Stimulated activated CD4-positive, alpha-beta T cell treated with anti-CD3 and anti-CD28 coated beads, Interleukin-4, amount 100 ng/mL, for 4 hours (primary cell): ENCODE data around the gene MELTF.

ENCODE experiments used
- DNase-seq, 2 experiments: peaks; one replicate each; pipeline ENCODE4 v3.0.0-alpha.2; 2020

MELTF gene

DNA sequence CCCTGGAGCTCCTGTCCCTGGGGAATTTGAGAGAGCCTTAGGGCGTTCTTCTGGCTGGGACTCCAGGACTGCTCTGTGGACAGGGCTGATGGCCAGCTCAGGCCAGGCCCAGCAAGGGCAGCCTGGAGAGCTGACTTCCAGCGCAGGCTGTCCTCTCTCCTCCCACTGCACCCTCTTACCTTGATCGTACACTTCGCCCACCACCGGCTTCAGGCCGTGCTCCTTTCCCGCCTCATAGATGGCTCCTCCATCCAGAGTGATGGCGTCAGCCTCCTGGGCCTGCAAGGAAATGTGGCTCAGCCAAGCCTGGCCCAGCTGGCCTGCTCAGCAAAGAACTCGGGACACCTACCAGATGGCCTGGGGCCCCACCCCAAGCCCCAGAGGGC is 3.1 kb downstream of the MELTF start:
- DNase-seq = no peak

DNA sequence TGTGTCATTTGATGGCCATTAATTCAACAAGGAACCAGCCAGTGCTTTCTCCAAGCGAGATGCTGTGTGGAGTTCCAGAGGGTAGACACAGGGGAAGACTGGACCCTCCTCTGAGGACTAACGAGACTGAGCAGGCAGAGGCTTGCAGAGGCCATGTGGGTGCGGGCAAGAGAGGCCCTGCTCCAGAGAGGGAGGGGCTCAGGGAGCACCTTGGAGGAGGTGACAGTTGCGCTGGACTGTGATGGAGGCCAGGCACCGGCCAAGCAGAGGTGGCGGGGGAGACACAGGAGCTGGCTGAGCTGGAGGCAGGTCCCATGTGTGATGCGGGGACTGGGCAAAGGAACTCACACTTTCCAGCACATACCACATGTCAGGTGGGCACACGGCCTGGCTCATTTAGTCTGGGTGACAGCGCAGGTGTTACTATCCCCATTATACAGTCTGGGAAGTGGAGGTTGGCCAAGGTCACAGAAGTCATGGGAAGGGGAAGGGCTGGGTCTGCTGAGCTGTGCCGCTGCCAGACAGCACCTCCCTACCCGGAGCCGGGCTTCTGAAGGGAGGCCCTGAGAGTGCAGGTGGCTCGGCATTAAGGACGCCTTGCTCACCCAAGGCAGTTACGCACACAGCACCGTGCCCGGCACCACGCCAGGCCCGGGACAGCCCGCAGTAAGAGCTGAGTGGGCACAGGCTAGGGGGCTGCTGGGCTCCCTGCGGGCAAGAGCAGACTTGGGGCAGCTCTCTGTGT is 3.7 kb downstream of the MELTF start:
- no peak for DNase-seq

DNA sequence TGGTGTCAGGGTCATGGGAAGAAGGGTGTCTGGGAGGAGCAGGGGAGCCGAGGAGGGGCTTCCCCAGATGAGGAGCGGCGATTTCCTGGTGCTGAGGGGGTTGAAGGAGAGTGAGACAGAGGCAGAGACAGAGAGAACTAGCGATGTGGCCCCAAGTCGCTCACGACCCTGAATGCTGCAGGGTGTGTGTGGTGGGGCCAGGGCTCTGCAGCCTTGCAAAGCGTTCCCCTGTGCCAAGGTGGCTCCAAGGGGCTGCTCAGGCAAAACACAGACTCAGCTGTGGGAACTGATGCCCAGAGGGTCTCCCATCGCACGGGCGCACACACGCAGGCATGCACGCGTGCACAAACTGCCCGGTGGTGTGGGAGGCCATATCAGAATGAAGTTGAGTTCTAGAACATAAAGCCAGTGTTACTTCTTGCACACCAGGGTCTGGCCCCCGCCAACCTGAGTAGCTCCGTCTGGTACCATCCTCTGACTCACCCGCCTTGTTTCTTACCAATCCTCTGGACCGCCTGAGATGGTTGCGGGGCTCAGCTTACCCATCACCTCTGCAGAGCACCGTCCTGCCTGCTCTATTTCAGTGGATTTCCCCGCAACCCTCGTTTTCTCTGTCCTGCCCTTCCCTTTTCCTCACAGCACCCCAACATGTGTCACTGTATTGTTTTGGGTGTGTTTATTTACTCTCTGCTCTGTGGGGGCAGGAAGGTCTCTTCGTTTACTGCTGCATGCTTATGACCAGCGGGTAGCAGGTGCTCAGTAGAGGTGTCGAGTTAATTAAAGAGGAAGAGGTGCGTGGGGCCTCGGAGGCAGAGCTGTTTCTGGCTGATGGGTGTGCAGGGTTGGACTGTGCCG is 4.5 kb downstream of the MELTF start:
- DNase-seq = no peak

DNA sequence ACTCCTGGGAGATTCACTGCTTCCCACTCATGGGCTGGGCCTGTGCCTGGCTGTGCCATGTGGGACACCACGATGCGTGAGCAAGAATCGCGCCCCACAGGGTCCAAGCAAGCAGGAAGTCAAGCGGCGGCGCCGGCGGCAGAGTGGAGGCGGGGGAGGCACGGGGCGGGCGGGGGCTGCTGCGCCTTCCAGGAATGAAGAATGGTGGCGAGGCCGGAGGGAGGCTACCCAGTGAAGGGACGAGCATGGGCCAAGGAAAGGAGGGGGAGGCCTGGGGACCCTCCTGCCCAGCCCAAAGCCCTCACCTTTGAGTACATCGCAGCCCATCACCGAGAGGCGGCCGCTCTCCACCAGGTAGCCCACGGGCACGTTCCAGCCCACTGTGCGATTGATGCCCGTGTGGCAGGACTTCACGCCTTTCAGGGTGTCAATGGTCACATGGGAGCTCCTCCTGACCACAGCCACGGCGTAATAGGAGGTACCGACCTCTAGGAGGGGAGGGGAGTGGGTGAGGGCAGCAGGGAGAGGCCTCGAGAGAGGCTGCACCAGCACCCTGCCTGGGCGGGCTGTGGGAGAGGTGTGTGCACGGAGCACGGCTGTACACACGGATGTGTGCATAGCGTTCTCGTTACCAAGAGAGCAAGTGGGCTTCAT is 5.5 kb downstream of the MELTF start:
- no peak for DNase-seq

DNA sequence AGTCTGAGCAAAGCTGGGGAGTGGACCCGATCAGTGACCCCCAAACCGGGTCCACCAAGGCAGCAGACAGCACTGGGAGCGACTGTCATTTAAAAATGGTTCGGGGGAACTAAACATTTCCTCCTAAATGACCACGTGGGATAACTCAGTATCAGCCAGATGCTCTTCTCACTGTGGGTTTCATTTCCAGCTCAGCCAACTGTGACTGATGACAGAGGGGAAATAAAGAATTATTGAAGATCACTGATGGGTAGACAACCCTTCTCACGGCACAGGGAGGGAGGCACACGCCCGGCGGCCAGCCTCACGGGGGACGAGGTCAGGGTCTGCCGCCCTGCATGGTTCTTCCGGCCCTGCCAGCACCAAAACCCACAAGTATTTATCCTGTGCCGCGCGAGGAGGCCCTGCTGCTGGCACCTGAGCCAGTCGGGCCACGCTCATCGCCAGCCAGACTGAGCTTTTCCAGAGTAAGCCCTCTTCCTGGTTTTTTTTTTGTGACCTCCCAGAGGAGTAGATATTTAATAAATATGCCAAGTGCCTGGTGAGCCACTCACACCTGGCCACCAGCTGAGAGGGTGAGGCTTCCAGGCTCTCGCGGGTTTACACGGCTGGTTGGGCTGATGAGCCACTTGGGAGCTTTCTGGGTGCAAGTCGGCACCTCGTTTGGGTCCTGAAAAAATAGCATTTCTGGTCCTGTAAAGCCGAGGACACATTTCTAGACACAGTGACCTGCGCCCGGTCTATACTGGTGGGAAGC is 6.2 kb downstream of the MELTF start:
- no peak for DNase-seq

DNA sequence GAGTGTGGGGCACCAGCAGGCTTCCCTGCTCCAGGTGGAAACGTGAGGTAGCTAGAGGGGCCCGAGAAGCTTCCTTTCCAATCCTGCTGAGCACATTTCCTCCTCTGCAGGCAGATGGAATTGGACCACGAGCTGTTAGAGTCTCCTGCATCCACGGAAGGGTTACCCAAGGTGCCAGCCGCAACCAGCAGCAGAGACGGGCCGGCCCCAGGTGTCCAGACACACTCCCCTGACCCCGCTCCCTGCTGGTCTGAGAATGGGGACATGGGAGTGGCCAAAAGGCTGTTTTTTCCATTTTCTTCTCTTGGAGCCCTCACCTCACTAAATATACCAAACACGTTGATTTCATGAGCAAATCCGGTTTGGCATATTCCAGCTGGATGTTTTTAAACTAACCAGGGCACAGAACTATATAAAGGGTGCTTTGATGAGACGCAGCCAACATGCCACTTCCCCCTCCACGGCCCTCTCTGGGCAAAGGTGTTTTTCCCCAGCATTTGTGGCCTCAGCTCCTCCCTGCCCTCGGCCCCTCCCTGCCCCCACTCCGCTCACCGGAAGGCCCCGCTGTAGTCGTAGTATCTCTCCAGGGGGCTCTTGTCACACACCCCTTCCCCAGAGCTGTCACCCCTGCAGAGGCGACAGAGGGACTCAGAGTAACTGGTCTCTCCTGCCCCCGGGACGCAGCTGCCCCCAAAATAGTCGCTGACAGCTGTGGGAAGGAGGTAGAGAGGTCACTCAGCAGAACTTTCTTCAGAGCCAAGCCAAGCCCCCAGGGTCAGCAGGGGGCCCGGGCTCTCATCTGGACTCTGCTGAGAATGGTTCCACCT is 7.0 kb downstream of the MELTF start:
- no peak for DNase-seq

DNA sequence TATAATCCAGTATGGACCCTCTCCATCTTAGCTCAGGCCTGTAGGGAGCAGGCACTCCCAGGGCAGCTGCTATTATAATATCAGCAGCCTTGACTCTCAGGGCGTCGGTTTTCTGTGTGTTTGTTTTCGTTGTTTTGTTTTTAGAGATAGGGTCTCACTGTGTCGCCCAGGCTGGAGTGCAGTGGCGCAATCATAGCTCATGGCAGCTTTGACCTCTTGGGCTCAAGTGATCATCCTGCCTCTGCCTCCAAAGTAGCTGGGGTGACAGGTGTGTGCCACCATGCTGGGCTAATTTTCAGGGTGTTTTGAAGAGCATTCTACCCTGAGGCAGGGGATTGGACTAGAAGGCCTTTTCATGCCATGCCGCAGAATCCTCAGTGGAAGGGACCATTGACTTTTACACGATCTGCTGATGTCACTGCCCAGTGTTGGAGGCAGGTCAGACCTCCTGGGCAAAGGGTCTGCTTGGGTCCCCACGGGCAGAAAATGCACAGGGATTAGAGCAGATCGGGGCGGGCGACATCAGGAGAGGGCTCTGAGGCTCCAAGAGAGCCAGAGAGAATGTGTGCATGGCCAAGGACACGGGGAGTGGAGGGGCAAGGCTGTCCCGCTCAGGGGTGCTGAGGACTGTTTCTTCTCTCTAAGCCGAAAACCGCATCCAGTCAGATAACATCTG is 7.8 kb downstream of the MELTF start:
- DNase-seq = no peak

DNA sequence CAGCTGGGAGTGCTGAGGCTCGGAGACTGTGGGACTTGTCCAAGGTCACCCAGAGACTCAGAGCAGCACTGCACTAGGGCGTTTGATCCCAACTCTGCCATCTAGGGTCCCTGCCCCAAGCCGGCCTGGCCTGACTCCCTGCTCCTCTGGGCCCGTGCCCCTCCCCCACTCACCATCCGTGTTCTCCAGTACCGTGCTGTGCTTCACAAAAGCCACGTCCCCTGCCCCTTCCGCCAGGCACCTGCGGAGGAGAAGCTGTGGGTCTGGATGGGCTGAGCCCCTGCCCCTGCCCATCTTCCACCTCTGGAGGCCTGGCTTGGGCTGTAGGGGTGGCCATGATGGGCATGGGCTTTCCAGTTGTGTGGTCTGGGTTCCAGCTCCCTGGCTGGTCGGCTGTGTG is 8.4 kb downstream of the MELTF start:
- DNase-seq = no peak

DNA sequence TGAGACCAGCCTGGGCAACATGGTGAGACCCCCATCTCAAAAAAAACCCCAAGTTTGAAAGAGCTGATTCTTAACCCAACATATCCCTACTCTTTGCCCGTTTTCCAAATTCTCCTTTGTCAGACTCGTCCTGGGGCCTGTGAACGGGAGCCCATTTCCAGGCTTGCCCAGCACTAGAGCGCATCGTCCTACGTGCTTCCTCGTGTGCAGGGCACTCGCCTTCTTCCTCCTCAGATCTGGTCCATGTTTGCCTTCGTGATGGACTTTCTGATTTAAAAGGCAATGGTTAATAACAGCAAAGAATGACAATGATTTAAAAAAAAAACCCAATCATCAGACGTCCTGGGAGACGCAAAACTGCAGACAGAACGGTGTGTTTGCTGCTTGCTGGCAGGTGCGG is 10.1 kb downstream of the MELTF start:
- DNase-seq = no peak

DNA sequence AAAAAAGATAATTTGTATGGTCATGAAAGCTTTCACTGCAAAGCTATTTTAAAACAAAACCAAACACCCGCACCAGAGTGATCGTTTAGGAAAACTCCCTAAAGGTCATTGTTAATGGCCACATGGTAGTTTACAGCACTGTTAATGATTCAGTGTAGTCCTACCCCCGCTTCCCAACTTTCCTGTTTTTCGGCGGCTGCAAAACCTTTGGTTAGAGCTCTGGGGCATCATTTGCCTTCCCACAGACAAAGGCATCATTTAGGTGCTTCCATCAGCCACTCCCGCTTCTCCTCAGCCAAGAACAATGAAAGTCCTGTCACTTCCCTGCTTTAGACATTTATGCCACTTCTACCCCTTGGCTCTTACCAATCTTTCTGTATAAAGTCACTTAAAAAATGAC is 10.6 kb downstream of the MELTF start:
- no peak for DNase-seq

DNA sequence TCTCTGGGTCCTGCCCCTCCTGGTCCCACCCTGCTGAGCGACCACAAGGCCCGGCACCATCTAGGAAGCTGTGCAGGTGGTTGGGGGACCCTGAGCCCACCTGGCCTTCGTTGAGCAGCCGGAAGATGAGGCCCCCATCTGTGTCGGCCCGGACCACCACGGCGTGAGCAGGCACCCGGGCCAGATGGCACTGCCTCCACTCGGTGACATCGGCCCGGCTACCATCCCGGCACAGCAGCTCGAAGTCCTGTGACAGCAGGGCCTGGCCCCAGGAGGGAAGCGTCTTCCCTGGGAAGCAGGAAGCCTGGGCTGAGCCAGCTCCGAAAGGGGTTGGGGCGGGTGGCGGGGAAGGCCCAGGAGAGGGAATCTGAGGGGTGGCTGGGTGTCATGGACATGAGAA is 12.6 kb downstream of the MELTF start:
- no peak for DNase-seq

DNA sequence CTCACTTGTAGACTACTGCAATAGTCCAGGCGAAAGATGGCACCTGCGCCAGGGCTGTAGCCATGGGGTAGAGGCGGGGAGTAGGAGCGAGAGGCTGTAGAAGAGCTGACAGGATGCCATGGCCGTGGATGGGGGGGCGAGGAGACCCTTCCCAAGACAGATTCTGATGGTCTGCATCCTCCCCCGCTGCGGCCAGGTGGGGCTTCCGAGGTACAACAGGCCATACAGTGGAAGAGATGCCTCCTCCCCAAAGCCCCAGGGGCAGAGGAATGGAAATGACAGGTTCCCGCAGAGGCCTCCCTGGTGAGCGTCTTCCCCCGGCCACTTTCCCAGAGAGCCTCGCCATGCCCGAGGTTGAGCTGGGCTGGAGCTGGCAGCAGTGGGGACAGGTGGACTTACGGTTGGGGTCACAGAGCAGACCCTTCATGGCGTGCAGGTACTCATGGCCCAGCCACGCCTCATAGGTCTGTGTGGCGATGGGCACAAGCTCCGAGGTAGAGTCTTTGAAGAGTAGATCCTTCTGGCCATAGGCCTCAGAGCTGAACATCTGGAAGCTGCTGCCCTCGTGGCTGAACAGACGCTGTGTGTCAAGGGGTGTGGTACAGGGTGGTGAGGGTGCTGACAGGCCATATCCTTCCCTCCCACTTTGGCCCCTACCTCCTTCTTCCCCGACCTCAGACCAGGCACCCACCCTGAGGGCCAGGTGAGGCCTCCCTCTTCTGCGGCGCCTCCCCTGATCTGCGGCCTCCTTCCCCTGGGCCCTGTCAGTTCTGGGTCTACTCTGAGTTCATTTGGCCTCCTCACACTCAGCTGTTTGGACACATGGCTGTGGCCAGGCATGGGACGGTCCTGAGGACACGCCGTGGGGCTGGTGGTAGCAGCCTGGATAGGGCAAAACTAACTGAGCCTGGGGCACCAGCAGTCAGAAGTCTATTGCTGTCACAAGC is 13.6 kb downstream of the MELTF start:
- DNase-seq = no peak

DNA sequence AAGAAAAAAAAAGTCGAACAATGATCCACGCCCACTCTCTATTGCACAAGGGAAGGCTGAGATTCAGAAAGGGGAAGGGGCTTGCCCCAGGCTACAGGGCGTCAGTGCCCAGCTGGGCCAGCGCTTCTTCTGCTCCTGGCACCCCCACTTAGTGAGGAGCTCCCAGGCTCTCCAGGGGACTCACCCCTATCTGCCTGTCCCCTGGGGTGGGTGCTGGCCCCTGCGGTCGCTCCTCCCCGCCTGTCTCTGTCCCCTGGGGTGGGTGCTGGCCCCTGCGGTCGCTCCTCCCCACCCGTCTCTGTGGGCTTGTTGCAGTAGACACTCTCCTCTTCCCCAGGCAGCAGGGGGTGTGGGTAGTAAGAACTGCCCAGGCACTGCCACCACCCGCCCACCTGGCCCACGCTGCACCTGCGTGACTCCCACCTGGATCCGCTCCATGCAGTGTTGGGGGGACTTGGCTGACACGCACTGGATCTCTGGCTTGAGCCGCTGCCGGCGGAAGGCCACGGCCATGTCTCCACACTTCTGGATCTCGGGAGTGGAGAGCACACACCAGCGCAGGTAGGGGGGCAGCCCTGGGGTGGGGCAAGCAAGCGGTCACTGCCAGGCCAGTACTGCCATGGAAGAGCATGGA is 14.6 kb downstream of the MELTF start:
- DNase-seq = no peak

DNA sequence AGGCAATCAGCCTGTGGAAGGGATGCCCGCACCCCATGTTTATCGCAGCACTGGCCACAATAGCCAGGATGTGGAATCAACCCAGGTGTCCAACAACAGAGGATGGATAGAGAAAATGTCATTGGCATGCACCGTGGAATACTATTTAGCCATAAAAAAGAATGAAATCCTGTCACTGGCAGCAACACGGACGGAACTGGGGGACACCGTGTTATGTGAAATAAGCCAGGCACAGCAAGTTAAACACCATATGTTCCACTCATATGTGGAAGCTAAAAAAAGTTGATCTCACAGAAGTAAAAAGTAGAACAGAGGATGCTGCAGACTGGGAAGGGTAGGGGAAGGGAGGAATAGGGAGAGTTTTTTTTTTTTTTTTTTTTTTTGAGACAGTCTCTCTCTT is 15.6 kb downstream of the MELTF start:
- no peak for DNase-seq

DNA sequence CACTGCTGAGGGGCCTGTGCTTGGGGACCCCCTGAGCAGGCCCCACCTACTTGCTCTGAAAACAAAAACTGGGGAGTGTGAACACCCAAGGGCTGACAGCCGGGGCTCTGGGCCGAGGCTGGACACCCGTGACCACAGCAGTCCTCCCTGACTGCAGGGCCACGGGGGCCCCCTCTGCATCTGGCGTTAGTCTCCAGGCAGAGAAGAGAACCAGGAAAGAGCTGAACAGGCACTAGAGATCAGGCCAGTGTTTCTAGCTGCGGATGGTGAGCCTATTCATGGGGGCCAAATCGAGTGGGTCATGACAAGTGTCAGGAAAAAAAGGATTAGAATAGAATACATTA is 17.1 kb downstream of the MELTF start:
- DNase-seq = no peak

DNA sequence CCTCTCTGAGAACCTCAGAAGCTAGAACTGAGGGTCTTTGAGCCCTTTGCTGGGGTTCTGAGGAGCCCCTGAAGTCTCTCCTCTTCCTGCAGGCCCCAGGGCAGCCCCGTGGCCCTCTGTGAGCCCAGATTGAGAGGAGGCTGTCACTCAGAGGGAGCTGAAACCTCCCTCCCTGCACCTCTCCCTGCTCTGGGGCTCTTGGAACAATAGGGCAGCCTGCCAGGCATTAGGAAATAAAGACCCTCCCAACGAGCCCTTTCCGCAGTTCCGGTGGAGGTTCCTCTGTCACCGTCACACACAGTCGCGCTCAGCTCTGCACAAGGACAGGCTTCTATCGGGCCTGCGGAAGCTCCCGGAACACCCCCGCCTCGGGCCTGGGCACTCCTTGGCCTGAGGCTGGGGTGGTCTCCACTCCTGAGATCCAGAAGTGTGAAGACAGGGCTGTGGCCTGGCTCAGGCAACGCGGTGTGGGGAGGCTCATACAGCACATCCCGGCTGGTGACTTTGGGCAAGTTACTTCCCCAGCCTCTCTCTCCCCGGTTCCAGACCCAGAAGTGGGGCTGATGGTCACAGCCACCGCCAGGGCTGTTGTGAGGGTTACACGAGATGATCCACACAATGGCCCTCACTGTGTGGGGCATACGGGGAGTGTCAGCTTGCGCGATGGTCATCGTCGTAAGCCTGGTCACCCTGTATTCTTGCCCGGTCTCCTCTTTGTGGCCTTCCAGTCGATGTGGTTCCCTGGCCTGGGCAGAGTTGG is 17.7 kb downstream of the MELTF start:
- no peak for DNase-seq

DNA sequence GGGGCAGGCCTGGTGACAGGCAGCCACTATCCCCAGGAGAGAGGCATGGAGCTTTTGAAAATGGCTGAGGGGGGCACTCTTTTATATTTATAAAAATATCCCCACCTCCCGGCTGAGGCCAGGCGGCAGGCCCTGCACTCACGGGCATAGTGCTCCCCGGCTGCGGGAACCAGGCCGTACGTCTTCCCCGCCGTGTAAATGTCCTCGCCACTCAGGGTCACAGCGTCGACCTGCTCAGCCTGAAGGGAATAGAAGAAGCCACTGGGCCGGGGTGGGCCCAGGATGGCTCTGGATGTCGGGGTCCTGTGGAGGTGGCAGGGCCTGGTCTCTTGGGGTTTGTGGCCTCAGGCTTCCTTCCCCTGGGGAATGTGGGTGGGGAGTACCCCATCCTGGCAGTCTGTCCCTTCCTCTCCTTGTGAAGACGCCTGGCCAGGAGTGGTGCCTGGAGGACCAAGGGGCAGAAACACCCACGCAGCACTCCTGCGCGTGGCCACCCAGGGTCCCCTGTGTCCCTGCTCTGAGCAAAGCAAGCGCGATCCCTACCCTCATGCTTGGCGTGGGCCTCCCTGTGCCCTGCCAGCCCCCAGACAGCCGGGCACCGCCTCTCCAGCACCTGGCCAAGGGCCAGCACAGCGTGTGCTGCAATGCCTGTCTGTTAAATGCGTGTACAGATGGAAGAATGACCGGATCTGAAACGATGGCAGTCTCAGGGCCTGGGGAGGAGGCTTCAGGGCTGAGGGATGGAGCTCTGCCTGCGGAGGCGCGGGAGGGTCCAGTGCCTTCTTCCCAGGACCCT is 18.9 kb downstream of the MELTF start:
- no peak for DNase-seq

DNA sequence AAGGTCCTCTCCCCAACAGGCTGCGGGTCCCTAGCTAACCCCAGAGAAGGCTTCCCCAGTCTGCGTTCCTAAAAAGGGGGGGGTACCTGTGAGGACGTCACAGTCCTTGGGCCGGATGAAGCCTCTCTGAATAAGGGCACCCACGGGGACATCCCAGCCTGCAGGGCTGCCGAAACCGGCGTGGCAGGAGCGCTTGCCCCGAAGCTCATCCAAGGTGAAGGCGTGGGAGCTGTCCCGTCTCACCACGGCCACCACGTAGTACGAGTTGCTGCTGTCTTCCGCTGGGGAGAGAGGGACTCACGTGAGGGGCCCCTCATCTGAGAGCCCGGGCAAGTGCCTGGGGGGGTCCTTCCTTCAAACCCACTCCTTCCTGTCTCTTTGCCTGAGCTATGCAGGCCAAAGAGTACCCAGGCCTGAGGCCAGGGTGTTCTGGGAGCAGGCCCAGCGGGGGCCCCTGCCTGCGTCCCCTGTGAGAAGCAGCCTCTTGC is 20.0 kb downstream of the MELTF start:
- DNase-seq = no peak
